Activated CD8-positive, alpha-beta T cell treated with anti-CD3 and anti-CD28 coated beads for 36 hours (primary cell): ENCODE results near the gene SNX20. TPM values are rescaled to one million over a fixed set of nuclear protein-coding genes. Genes with fewer than 3 reads are reported as not detected.
A peak's percentile ranks its signal among the peaks of the same experiment; 100 is the strongest.

Experiments
- ATAC-seq: fragments of 200-7000 bp; cut with Tn5 transposase; one replicate; pipeline ENCODE4 v1.10.0; 2021; ENCODE audit warnings: mild to moderate bottlenecking, moderate library complexity
- CTCF ChIA-PET: fragments of 350-600 bp; sonication (Branson Sonifier 250); formaldehyde crosslinking; loops from one replicate; lab custom pipeline; 2021; ENCODE audit warnings: antibody characterized with exemption; lab: Charles Lee
- POLR2A ChIA-PET: fragments of 350-600 bp; sonication (Branson Sonifier 250); formaldehyde crosslinking; loops from one replicate; lab custom pipeline; 2021; ENCODE audit warnings: antibody characterized with exemption; lab: Charles Lee
- DNase-seq: peaks from one replicate; pipeline ENCODE4 v3.0.0-alpha.2; 2020
- H3K27ac Mint-ChIP-seq: one replicate; pipeline ENCODE4 v1.8.0; 2021; ENCODE audit warnings: mild to moderate bottlenecking, mixed read lengths
- H3K27me3 Mint-ChIP-seq: one replicate; pipeline ENCODE4 v1.8.0; 2021; ENCODE audit warnings: mixed read lengths
- H3K36me3 Mint-ChIP-seq: one replicate; pipeline ENCODE4 v1.8.0; 2021; ENCODE audit warnings: low read depth, mixed read lengths
- H3K4me1 Mint-ChIP-seq: one replicate; pipeline ENCODE4 v1.8.0; 2021; ENCODE audit warnings: low read depth, mixed read lengths
- H3K4me3 Mint-ChIP-seq: one replicate; pipeline ENCODE4 v1.8.0; 2021; ENCODE audit warnings: mild to moderate bottlenecking, moderate library complexity, mixed read lengths
- H3K9me3 Mint-ChIP-seq: one replicate; pipeline ENCODE4 v1.8.0; 2021; ENCODE audit warnings: mixed read lengths
- intact Hi-C: fragments of 100-400 bp; cut with micrococcal nuclease; formaldehyde crosslinking; loops from one replicate; pipeline ENCODE4 v1.10.0; 2022
- total RNA-seq, 2 experiments: library from RNA; stranded (reverse); gene quantifications; one replicate each; pipeline ENCODE4 v1.2.3, GENCODE V29; 2021
- TF ChIP-seq, protein P1 (sequence below): fragments of 200-600 bp; IDR thresholded peaks from one replicate; pipeline ENCODE4 v1.8.0; 2022; ENCODE audit warnings: antibody characterized with exemption, mild to moderate bottlenecking

The SNX20 gene
- total RNA-seq, 2 experiments from 2014 or later = 24.6 to 25.0 TPM

DNA sequence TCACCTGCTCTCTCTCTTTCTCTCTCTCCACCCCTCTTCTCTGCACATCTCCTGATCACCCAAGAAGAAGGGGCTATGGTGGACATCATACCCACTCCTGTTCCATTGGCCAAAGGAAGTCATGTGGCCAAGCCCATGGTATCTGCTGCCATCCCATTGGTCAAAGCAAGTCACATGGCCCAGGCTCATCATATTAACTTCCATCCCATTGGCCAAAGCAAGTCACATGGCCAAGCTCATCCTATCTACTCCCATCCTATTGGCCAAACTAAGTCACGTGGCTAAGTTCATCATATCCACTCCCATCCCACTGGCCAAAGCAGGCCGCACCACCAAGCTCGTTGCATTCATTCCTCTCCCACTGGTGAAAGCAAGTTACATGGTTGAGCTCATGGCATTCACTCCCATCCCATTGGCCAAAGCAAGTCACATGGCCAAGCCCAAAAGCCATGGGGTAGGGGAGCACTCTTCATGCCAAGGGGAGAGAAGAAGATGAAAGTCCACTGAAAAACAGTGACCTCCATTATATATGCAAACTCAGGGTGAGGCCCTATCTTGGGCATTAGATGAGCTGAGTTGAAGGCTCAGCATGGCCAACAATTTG, 29.2 kb downstream of the SNX20 start:
- ChIA-PET CTCF (interaction anchor here (1.2 to 8.5 kb wide), 2 partner anchors 15 to 20 kb away, joined by 4 to 48 read pairs; no protein-coding TSS in a partner anchor), POLR2A (interaction anchor here (1.2 kb wide), 2 partner anchors 18 to 109 kb away, joined by 3 read pairs; no protein-coding TSS in a partner anchor)
- Mint-ChIP-seq H3K27ac (no peak overlapping the region), H3K4me3 (no peak overlapping the region), H3K4me1 (no peaks in the 10 kb centered on the region), H3K36me3 (no peaks in the 10 kb centered on the region), H3K27me3 (no peaks in the 10 kb centered on the region), H3K9me3 (no peaks in the 10 kb centered on the region)
- no peak for ATAC-seq
- intact Hi-C loops = no loop called here
- TF ChIP-seq, protein P1, sequence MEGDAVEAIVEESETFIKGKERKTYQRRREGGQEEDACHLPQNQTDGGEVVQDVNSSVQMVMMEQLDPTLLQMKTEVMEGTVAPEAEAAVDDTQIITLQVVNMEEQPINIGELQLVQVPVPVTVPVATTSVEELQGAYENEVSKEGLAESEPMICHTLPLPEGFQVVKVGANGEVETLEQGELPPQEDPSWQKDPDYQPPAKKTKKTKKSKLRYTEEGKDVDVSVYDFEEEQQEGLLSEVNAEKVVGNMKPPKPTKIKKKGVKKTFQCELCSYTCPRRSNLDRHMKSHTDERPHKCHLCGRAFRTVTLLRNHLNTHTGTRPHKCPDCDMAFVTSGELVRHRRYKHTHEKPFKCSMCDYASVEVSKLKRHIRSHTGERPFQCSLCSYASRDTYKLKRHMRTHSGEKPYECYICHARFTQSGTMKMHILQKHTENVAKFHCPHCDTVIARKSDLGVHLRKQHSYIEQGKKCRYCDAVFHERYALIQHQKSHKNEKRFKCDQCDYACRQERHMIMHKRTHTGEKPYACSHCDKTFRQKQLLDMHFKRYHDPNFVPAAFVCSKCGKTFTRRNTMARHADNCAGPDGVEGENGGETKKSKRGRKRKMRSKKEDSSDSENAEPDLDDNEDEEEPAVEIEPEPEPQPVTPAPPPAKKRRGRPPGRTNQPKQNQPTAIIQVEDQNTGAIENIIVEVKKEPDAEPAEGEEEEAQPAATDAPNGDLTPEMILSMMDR = no peak
- DNase-seq = peak; percentile 14

DNA sequence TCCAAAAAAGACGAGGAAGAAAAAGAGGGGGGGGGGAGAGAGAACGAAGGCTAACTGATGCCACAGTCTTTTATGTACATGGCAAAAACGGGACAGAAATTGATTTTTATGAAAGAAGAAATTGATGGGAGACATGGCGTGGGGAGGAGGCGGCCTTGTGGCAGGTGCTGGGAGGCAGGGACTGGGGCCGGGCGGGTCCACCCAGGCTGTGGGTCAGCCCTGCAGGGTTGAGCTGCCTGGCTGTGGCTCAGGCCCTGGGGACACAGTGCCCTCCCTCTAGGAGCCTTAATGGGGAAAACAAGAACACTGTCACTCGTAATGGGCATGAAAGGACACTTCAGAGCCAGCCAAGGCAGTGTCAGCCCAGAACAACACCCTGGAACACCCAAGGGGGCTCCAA, 34.8 kb downstream of the SNX20 start:
- H3K9me3 Mint-ChIP-seq = no peaks in the 10 kb centered on the region
- no peak overlapping the region for H3K27ac Mint-ChIP-seq
- intact Hi-C loops = no loop called here
- ATAC-seq (no peak), DNase-seq (no peak)
- no peaks in the 10 kb centered on the region for H3K27me3 Mint-ChIP-seq
- CTCF ChIA-PET = interaction anchor here (0.8 to 1.9 kb wide), 3 partner anchors 19 to 160 kb away, joined by 3 to 13 read pairs (median 3); no protein-coding TSS in a partner anchor
- TF ChIP-seq, protein P1 = no peak
- no peak overlapping the region for H3K4me3 Mint-ChIP-seq
- peaks cover 5% of the 10 kb centered on the region for H3K4me1 Mint-ChIP-seq
- H3K36me3 Mint-ChIP-seq = no peaks in the 10 kb centered on the region
- POLR2A ChIA-PET = no interaction called here

DNA sequence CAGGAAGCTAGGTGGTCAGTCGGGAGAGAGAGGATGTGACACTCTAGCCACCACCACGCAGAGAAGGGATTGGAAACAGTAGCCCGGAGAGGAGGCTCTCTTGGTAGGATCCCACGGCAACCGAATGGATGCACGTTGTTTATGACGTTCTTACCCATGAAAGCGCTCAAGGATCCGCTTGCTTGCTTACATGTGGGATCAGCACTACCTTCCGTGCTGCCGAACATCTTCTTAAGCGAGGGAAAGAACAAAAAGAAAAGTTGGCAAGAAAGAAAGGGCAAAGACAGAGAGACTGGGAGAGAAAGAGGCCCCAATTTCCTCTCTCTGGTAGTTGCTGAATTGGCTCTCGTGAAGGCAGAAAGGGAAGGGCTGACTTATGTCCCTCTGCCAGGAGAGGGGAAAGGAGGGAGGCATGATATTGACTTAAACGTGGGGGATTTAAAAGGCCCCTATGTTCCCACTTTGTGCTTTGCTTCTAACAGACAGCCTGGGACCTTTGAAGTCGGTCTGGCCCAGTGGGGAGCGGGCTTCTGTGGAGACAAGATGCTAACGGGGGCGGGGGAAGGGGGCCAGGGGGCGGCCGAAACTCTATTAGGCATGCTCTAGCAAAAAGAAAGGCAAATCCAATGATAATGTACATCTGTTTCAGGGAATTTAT, 35.4 kb downstream of the SNX20 start:
- Mint-ChIP-seq H3K27me3 (no peaks in the 10 kb centered on the region), H3K9me3 (no peaks in the 10 kb centered on the region), H3K36me3 (no peaks in the 10 kb centered on the region), H3K4me1 (peaks cover 5% of the 10 kb centered on the region), H3K4me3 (no peak overlapping the region), H3K27ac (no peak overlapping the region)
- ChIA-PET CTCF (interaction anchor here (0.7 to 1.9 kb wide), 7 partner anchors 16 to 319 kb away, joined by 3 to 13 read pairs (median 3); no protein-coding TSS in a partner anchor), POLR2A (interaction anchor here (0.9 kb wide), 1 partner anchor 10 kb away, joined by 4 read pairs; no protein-coding TSS in a partner anchor)
- DNase-seq (no peak), ATAC-seq (no peak)
- TF ChIP-seq, protein P1 = no peak
- intact Hi-C loops = no loop called here

DNA sequence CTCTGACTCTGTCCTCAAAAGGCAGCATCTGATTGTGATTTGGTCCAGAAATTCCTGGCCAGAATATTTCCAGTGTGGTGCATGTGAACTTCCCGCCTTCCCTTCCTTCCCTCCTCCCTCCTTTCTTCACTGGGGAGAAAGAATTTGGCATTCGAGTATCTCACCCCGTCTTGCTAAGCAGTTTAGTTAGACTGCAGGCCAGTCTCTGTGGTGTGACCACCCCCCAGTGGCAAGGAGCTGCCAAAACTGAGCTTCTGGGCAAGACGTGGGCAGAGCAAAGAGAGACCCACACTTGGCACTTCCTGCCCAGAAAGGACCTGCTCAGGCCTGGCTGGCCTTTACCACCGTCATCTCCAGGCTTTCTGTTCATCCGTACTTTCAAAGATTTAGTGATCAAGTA, 36.4 kb downstream of the SNX20 start:
- intact Hi-C loops = no loop called here

More for the DNA sequence above, 36.4 kb downstream of the SNX20 start:
- Mint-ChIP-seq H3K27ac (no peak overlapping the region), H3K27me3 (no peaks in the 10 kb centered on the region), H3K4me1 (peaks cover 5% of the 10 kb centered on the region), H3K9me3 (no peaks in the 10 kb centered on the region), H3K36me3 (no peaks in the 10 kb centered on the region), H3K4me3 (no peak overlapping the region)
- POLR2A ChIA-PET = interaction anchor here (0.9 kb wide), 1 partner anchor 9 kb away, joined by 4 read pairs; no protein-coding TSS in a partner anchor
- ATAC-seq (peak; percentile 88), DNase-seq (peak; percentile 74)
- TF ChIP-seq, protein P1 = peak; percentile 37
- CTCF ChIA-PET = interaction anchor here (0.6 to 1.9 kb wide), 11 partner anchors 10 to 319 kb away, joined by 3 to 13 read pairs (median 3); no protein-coding TSS in a partner anchor
